K562 (cell line): ENCODE measurements around the gene SIGLEC9. TPM values are rescaled to one million over a fixed set of nuclear protein-coding genes. Genes with fewer than 3 reads are reported as not detected.

ENCODE experiments used
- BHLHE40 ChIP-seq: IDR thresholded peaks from 2 replicates; pipeline ENCODE4 v1.6.1; 2011; ENCODE audit warnings: low read length, improper control_type of control experiment
- BRD9 ChIP-seq: fragments of 450-650 bp; IDR thresholded peaks from 2 replicates; pipeline ENCODE4 v1.6.1; 2018; ENCODE audit warnings: low read depth; ENCODE audit not compliant: partially characterized antibody
- CEBPB ChIP-seq: fragments of 450-650 bp; IDR thresholded peaks from 2 replicates; pipeline ENCODE4 v1.6.1; 2016; ENCODE audit warnings: missing genetic modification characterization, missing compliant biosample characterization
- CHD2 ChIP-seq: IDR thresholded peaks from 2 replicates; pipeline ENCODE4 v1.6.1; 2011; ENCODE audit warnings: low read depth, low read length
- CREBBP ChIP-seq: IDR thresholded peaks from one replicate; pipeline ENCODE4 v1.6.1; 2012; ENCODE audit warnings: low read depth, mild to moderate bottlenecking, control low read depth, inconsistent platforms, low read length
- CSDE1 ChIP-seq, 2 experiments: fragments of 450-650 bp; IDR thresholded peaks; 2 replicates each; pipeline ENCODE4 v1.6.1; 2016; ENCODE audit warnings: mild to moderate bottlenecking in 1 of 2
- ELF4 ChIP-seq: fragments of 450-650 bp; formaldehyde crosslinking; IDR thresholded peaks from 2 replicates; pipeline ENCODE4 v1.4.0; 2022; ENCODE audit warnings: missing genetic modification characterization
- FOXK1 ChIP-seq: sonication (generic); formaldehyde crosslinking; IDR thresholded peaks from 2 replicates; pipeline ENCODE4 v1.8.0; 2022; ENCODE audit warnings: missing genetic modification reagents, mild to moderate bottlenecking, borderline replicate concordance
- GATA2 ChIP-seq: sonication (generic); formaldehyde crosslinking; IDR thresholded peaks from 2 replicates; pipeline ENCODE4 v1.4.0; 2020; ENCODE audit warnings: mild to moderate bottlenecking, missing genetic modification reagents
- ILF3 ChIP-seq: fragments of 450-650 bp; IDR thresholded peaks from 2 replicates; pipeline ENCODE4 v1.6.1; 2018; ENCODE audit warnings: antibody characterized with exemption, mild to moderate bottlenecking, moderate library complexity, borderline replicate concordance
- KAT2B ChIP-seq: IDR thresholded peaks from one replicate; pipeline ENCODE4 v1.6.1; 2012; ENCODE audit warnings: low read depth, mild to moderate bottlenecking, control low read depth, inconsistent platforms, low read length, moderate library complexity
- POLR3G ChIP-seq: IDR thresholded peaks from 2 replicates; pipeline ENCODE4 v1.6.1; 2011; ENCODE audit not compliant: insufficient read length, insufficient replicate concordance; ENCODE audit errors: extremely low read depth
- PRMT5 ChIP-seq: sonication (generic); formaldehyde crosslinking; IDR thresholded peaks from 2 replicates; pipeline ENCODE4 v1.5.0; 2020; ENCODE audit warnings: missing genetic modification reagents
- PTRF ChIP-seq: fragments of 450-650 bp; IDR thresholded peaks from 2 replicates; pipeline ENCODE4 v1.6.1; 2016; ENCODE audit warnings: mild to moderate bottlenecking, missing genetic modification characterization, missing compliant biosample characterization
- PTTG1 ChIP-seq: fragments of 450-650 bp; IDR thresholded peaks from 2 replicates; pipeline ENCODE4 v1.6.1; 2016; ENCODE audit warnings: low read depth, mild to moderate bottlenecking, missing genetic modification characterization, missing compliant biosample characterization
- RNF2 ChIP-seq: sonication (generic); IDR thresholded peaks from 2 replicates; pipeline ENCODE4 v1.6.1; 2016
- SRSF1 ChIP-seq: fragments of 200-400 bp; formaldehyde crosslinking; IDR thresholded peaks from 2 replicates; pipeline ENCODE4 v1.6.1; 2017; ENCODE audit warnings: mild to moderate bottlenecking, low read depth, low read length, moderate library complexity
- U2AF1 ChIP-seq: fragments of 200-400 bp; formaldehyde crosslinking; optimal IDR thresholded peaks from 2 replicates; pipeline ENCODE3; 2017; ENCODE audit warnings: mild to moderate bottlenecking, low read depth, low read length, moderate library complexity
- XRCC5 ChIP-seq: fragments of 200-400 bp; formaldehyde crosslinking; IDR thresholded peaks from 2 replicates; pipeline ENCODE4 v1.6.1; 2017; ENCODE audit warnings: low read depth, mild to moderate bottlenecking, low read length
- ZNF589 ChIP-seq: fragments of 200-800 bp; sonication (Bioruptor generic); IDR thresholded peaks from 2 replicates; pipeline ENCODE4 v1.6.1; 2016; ENCODE audit warnings: low read depth, missing genetic modification characterization, missing compliant biosample characterization
- ZNF780A ChIP-seq: fragments of 250-450 bp; sonication (Bioruptor Pico); IDR thresholded peaks from 2 replicates; pipeline ENCODE4 v1.5.0; 2021; ENCODE audit warnings: mild to moderate bottlenecking
- polyA plus RNA-seq, 8 experiments: library from polyadenylated mRNA; depleted of rRNA in 4 of 8; stranded (reverse) in 5 of 8; unstranded in 3 of 8; fragments of >200 nt; fragmentation: Nextera tagmentation in 2 of 8; fragmentation: Illumina TruSeq in 1 of 8; extraction: Ambion mirVana in 2 of 8; extraction: Trizol in 1 of 8; gene quantifications; 2 replicates each; pipeline versions ENCODE4 v1.2.1 to v1.2.3, GENCODE V29; 2011 to 2014; ENCODE audit warnings: inconsistent platforms in 1 of 8, missing spikeins in 1 of 8
- total RNA-seq, 7 experiments: library from RNA; depleted of rRNA in 6 of 7; stranded (reverse); fragments of >200 nt in 6 of 7; fragmentation: Illumina TruSeq in 2 of 7; extraction: Trizol in 2 of 7; gene quantifications; 2 replicates each; pipeline versions ENCODE4 v1.2.1 to v1.2.3, GENCODE V29; 2011 to 2021; ENCODE audit warnings: low replicate concordance in 1 of 7
- TF ChIP-seq, protein P1 (sequence below): fragments of 250-450 bp; sonication (Bioruptor Pico); IDR thresholded peaks from 2 replicates; pipeline ENCODE4 v1.9.0; 2021; ENCODE audit warnings: mild to moderate bottlenecking, inconsistent platforms
- TF ChIP-seq, protein P2 (sequence below): fragments of 250-450 bp; sonication (Bioruptor Pico); IDR thresholded peaks from 2 replicates; pipeline ENCODE4 v1.5.0; 2022; ENCODE audit warnings: mild to moderate bottlenecking
- TF ChIP-seq, protein P3 (sequence below): fragments of 450-650 bp; formaldehyde crosslinking; IDR thresholded peaks from 2 replicates; pipeline ENCODE4 v1.4.0; 2020; ENCODE audit warnings: mild to moderate bottlenecking, moderate library complexity

SIGLEC9 gene
- total and polyA plus RNA-seq, 9 of the 15 experiments (the other 6 are each of a cell fraction or from before 2014, with no cell fraction given), result 0.09 to 0.34 (median 0.22) TPM; not detected in 4

DNA sequence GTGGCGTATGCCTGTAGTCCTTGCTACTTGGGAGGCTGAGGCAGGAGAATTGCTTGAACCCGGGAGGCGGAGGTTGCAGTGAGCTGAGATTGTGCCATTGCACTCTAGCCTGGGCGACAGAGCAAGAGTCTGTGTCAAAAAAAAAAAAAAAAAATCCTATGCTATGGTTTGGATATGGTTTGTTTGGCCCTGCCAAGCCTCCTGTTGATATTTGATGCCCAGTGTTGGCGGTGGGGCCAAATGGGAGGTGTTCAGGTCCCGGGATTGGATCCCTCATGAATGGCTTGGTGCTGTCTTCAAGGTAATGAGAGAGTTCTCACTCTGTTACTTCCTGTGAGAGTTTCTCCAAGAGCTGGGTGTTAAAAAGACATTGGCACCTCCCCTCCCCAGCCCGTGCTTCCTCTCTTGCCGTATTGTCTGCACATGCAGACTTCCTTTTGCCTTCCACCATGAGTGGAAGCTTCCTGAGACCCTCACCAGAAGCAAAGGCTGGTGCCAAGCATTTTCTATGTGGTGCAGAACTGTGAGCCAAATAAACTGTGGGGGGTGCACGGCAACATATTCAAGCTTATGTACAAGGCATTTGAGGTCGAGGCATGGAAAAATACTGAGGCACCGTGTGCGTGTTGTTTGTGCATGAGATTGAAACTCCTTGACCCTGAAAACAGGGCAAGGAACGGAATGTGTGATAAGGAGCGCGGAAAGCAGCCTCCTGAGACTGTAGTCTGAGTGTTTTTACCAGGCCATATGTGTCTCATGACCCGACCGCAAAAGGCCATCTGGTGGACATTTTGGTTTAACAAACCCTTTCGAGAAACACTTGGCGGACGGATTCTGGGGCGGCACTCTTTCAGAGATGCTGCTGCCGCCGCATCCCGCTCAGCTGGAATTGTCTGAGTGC, 7.3 kb downstream of the SIGLEC9 start (continued):
- TF ChIP-seq PTTG1 (no peak), RNF2 (peak; percentile 77; the same call in 1 of the 2 replicates), FOXK1 (CRISPR knock-in tag) (no peak; the same call in 1 of the 2 replicates), XRCC5 (no peak), ILF3 (no peak), CSDE1 (IDR thresholded peaks at IDR 0.05) (no peak), CREBBP (no peak), POLR3G (no peak), GATA2 (CRISPR knock-in tag) (no peak), BHLHE40 (peak; percentile 41; the same call in 1 of the 2 replicates), CEBPB (no peak), ELF4 (CRISPR knock-in tag) (no peak), PTRF (tag) (no peak), ZNF780A (CRISPR knock-in tag) (no peak), U2AF1 (no peak), KAT2B (no peak), ZNF589 (CRISPR knock-in tag) (0 out of 2 replicates have a peak, but pooled peaks have one; percentile 53), PRMT5 (CRISPR knock-in tag) (no peak), BRD9 (peak; percentile 17), SRSF1 (no peak), CHD2 (no peak)
- TF ChIP-seq, protein P1, sequence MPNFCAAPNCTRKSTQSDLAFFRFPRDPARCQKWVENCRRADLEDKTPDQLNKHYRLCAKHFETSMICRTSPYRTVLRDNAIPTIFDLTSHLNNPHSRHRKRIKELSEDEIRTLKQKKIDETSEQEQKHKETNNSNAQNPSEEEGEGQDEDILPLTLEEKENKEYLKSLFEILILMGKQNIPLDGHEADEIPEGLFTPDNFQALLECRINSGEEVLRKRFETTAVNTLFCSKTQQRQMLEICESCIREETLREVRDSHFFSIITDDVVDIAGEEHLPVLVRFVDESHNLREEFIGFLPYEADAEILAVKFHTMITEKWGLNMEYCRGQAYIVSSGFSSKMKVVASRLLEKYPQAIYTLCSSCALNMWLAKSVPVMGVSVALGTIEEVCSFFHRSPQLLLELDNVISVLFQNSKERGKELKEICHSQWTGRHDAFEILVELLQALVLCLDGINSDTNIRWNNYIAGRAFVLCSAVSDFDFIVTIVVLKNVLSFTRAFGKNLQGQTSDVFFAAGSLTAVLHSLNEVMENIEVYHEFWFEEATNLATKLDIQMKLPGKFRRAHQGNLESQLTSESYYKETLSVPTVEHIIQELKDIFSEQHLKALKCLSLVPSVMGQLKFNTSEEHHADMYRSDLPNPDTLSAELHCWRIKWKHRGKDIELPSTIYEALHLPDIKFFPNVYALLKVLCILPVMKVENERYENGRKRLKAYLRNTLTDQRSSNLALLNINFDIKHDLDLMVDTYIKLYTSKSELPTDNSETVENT (CRISPR knock-in tag), result no peak
- TF ChIP-seq, protein P2, sequence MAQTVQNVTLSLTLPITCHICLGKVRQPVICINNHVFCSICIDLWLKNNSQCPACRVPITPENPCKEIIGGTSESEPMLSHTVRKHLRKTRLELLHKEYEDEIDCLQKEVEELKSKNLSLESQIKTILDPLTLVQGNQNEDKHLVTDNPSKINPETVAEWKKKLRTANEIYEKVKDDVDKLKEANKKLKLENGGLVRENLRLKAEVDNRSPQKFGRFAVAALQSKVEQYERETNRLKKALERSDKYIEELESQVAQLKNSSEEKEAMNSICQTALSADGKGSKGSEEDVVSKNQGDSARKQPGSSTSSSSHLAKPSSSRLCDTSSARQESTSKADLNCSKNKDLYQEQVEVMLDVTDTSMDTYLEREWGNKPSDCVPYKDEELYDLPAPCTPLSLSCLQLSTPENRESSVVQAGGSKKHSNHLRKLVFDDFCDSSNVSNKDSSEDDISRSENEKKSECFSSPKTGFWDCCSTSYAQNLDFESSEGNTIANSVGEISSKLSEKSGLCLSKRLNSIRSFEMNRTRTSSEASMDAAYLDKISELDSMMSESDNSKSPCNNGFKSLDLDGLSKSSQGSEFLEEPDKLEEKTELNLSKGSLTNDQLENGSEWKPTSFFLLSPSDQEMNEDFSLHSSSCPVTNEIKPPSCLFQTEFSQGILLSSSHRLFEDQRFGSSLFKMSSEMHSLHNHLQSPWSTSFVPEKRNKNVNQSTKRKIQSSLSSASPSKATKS (CRISPR knock-in tag), result no peak
- TF ChIP-seq, protein P3, sequence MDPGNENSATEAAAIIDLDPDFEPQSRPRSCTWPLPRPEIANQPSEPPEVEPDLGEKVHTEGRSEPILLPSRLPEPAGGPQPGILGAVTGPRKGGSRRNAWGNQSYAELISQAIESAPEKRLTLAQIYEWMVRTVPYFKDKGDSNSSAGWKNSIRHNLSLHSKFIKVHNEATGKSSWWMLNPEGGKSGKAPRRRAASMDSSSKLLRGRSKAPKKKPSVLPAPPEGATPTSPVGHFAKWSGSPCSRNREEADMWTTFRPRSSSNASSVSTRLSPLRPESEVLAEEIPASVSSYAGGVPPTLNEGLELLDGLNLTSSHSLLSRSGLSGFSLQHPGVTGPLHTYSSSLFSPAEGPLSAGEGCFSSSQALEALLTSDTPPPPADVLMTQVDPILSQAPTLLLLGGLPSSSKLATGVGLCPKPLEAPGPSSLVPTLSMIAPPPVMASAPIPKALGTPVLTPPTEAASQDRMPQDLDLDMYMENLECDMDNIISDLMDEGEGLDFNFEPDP (CRISPR knock-in tag), result no peak
